Glomerular visceral epithelial cell (primary cell): ENCODE measurements around the gene SETX.

Experiments
- DNase-seq: peaks from one replicate; pipeline ENCODE4 v3.0.0-alpha.2; 2016; ENCODE audit errors: extremely low spot score

Gene SETX

GRCh38 chr9:132357764-132358163, 3.0 kb upstream of the SETX start:
- DNase-seq = no peak

GRCh38 chr9:132356324-132356924, 1.6 kb upstream of the SETX start:
- DNase-seq = no peak

GRCh38 chr9:132351404-132352045, 3.3 kb downstream of the SETX start:
- DNase-seq = no peak

- no peak for DNase-seq
Measured at GRCh38 chr9:132350861-132351315, 3.9 kb downstream of the SETX start.

- peak; percentile 73 for DNase-seq
Measured at GRCh38 chr9:132348676-132349075, 6.1 kb downstream of the SETX start.

- no peak for DNase-seq
Measured at GRCh38 chr9:132346177-132346576, 8.6 kb downstream of the SETX start.

GRCh38 chr9:132341177-132341840, 13.5 kb downstream of the SETX start:
- no peak for DNase-seq

- no peak for DNase-seq
Measured at GRCh38 chr9:132334364-132334763, 20.4 kb downstream of the SETX start.

GRCh38 chr9:132333556-132333955, 21.2 kb downstream of the SETX start:
- no peak for DNase-seq

GRCh38 chr9:132328580-132328979, 26.2 kb downstream of the SETX start:
- DNase-seq = no peak

- no peak for DNase-seq
Measured at GRCh38 chr9:132327537-132327936, 27.2 kb downstream of the SETX start.

GRCh38 chr9:132324425-132324824, 30.4 kb downstream of the SETX start:
- no peak for DNase-seq

- peak; percentile 7 for DNase-seq
Measured at GRCh38 chr9:132319421-132320110, 35.2 kb downstream of the SETX start.

GRCh38 chr9:132312873-132313272, 41.9 kb downstream of the SETX start:
- no peak for DNase-seq

- DNase-seq = no peak
Measured at GRCh38 chr9:132312426-132312825, 42.4 kb downstream of the SETX start.

GRCh38 chr9:132311978-132312377, 42.8 kb downstream of the SETX start:
- no peak for DNase-seq

- DNase-seq = no peak
Measured at GRCh38 chr9:132309056-132309455, 45.7 kb downstream of the SETX start.

- no peak for DNase-seq
Measured at GRCh38 chr9:132301521-132301920, 53.3 kb downstream of the SETX start.

GRCh38 chr9:132299221-132299620, 55.6 kb downstream of the SETX start:
- DNase-seq = no peak

- DNase-seq = no peak
Measured at GRCh38 chr9:132295181-132295580, 59.6 kb downstream of the SETX start.

- DNase-seq = no peak
Measured at GRCh38 chr9:132293145-132293721, 61.6 kb downstream of the SETX start.

- DNase-seq = no peak
Measured at GRCh38 chr9:132288966-132289365, 65.8 kb downstream of the SETX start.
